Right ventricle myocardium inferior (tissue), 1 donor: ENCODE measurements around the gene MMP28. TPM values are rescaled to one million over a fixed set of nuclear protein-coding genes. Genes with fewer than 3 reads are reported as not detected.
"Not testable (repeated sequence)": the region's sequence is repeated elsewhere in the genome, so short reads cannot be mapped to it uniquely, and the experiment has no call there.

Experiments
- ATAC-seq: fragments of 200-7000 bp; cut with Tn5 transposase; one replicate; pipeline ENCODE4 v1.9.1; 2020; ENCODE audit warnings: mild to moderate bottlenecking, moderate library complexity
- DNase-seq: peaks from one replicate; pipeline ENCODE4 v3.0.0; 2021; ENCODE audit errors: missing footprints
- intact Hi-C: fragments of 100-400 bp; cut with DNase I; formaldehyde crosslinking; loops from one replicate; pipeline ENCODE4 v1.11.0; 2022
- total RNA-seq: library from RNA; stranded (reverse); fragmentation: NEBNext Ultra II Directional; extraction: Animal tissue kit (Norgen Biotek cat#: 25700); gene quantifications from one replicate; pipeline ENCODE4 v1.2.1, GENCODE V29; 2021
- donor health status: DM: no; HTN: yes; CAD: no; lungs with severe emphysema.

The MMP28 gene
- total RNA-seq, 1 donor from 2014 or later: 2.3 TPM

- intact Hi-C loops: no loop called here
- ATAC-seq (no peak), DNase-seq (no peak)
Observed at GRCh38 chr17:35773679-35774425, 21.6 kb downstream of the MMP28 start.

- no peak for DNase-seq
- no peak for ATAC-seq
- intact Hi-C loops: no loop called here
Observed at GRCh38 chr17:35773129-35773528, 22.3 kb downstream of the MMP28 start.

GRCh38 chr17:35769895-35770486, 25.4 kb downstream of the MMP28 start:
- intact Hi-C loops: no loop called here
- DNase-seq: no peak
- ATAC-seq: no peak

- DNase-seq: no peak
- intact Hi-C loops: no loop called here
- no peak for ATAC-seq
Observed at GRCh38 chr17:35768797-35769196, 26.6 kb downstream of the MMP28 start.

DNA sequence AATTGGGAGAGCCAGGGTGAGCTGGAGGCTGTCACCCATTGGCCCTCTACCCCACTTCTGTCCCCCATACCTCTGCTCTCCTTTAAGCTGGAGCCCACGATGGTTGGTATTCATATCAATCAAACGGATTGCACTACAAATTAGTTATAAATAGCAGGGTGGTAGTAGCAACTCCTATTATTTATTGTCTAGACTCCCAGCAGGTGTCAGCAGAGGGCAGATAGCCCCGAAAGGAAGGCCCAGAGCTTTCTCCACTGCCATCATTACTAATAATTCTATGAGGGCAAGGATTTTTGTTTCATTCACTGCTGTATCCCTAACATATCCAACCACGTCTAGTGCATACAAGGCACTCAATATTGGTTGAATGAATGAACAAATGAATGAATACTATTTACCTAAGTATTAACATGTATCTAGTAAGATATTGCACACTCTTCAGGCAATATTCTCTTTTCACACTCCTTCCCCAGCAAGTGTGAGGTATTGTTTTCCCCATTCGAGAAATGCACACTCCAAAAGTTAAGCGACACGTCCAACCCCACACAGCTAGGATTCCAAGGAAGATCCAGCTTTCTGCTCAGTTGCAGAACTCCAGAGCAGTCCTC, 28.4 kb downstream of the MMP28 start:
- intact Hi-C loops: no loop called here
- ATAC-seq: no peak
- DNase-seq: no peak

GRCh38 chr17:35766489-35766877, 29.0 kb downstream of the MMP28 start:
- ATAC-seq (no peak), DNase-seq (no peak)
- intact Hi-C loops: no loop called here

GRCh38 chr17:35765756-35766488, 29.5 kb downstream of the MMP28 start:
- no peak for DNase-seq
- intact Hi-C loops: no loop called here
- no peak for ATAC-seq

DNA sequence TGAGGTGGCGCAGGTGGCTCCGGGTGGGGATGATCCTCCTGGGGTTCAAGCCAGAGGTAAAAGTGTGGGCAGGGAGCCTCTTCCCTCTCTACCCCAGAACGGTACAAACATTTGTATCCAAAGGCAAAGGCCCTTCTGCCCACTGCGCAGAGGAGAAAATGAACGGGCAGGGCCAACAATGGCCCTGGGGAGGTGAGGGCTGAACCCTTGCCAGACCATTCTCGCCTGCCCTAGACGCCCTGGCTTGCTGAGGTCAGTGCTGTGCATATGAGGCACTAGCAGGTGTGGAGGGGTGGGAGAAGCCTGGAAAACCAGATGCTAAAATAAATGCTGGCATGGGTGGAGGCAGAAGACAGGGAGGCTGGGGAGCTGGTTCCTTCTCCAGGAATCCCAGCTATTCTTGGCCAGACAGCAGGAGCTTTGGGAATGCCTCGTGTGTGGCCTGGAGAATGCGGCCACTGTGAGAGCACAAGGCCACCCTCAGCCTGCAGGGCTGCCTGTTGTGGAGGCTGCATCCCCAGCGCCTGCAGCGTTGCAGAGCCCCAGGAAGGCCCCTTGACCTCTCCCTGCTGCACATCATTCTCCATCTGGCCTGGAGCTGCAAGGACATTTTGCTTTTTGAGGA, 30.2 kb downstream of the MMP28 start:
- no peak for ATAC-seq
- intact Hi-C loops: no loop called here
- no peak for DNase-seq

GRCh38 chr17:35764123-35764991, 31.1 kb downstream of the MMP28 start:
- peak; percentile 98 for ATAC-seq
- peak; percentile 95 for DNase-seq
- intact Hi-C loops: loop anchor here (1.0 kb wide), 1 partner anchor 40 kb away; no protein-coding TSS in a partner anchor

- ATAC-seq (no peak), DNase-seq (no peak)
- intact Hi-C loops: loop anchor here (1.0 kb wide), 1 partner anchor 41 kb away; no protein-coding TSS in a partner anchor
Observed at GRCh38 chr17:35763767-35764122, 31.7 kb downstream of the MMP28 start.

DNA sequence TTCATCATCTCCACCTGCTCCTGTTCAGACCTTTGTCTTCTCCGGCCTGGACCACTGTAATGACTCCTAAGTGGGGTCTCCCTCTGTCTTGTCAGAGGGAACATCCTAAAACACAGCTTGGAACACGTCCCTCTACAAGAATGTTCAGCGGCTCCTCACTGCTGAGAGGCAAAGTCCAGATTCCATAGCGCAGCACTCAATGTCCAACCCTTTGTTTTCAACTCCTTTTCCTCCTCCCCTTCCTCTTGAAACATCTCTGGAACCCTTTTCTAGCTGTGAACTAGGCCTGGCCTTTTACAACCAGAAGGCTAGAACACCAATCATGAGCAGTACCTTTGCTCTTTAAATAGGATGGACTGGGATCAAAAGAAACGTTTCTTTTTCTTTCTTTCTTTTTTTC, 33.8 kb downstream of the MMP28 start:
- ATAC-seq: no peak
- intact Hi-C loops: no loop called here
- no peak for DNase-seq

- intact Hi-C loops: no loop called here
- DNase-seq (no peak), ATAC-seq (no peak)
Observed at GRCh38 chr17:35760587-35760986, 34.9 kb downstream of the MMP28 start, which contains the start of gene C17orf50. TSS of gene C17orf50 (plus strand) at chr17:35760887. CDS start at chr17:35760942, 55 bp downstream.

DNA sequence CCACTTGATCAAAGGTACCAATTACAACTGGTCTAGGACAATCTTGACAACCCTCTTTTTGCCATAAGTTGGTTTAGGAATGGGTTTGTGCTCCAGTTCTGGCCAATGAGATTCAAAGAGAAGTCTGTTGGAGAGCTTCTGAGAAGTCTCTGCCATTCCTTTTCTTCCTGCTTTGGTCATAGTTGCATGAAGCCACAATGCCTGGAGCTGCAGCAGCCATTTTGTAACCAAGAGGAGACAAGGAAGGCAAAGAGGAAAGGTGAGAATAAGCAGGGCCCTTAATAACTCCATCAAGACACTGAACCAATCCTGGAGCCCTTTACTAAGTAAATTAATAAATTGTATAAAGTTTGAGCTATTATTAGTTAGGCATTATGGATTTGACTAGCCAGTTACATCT, 38.2 kb downstream of the MMP28 start:
- intact Hi-C loops: no loop called here
- DNase-seq: no peak
- no peak for ATAC-seq

- ATAC-seq: peak; percentile 62
- peak; percentile 67 for DNase-seq
- intact Hi-C loops: no loop called here
Observed at GRCh38 chr17:35752945-35753764, 42.3 kb downstream of the MMP28 start, which contains the start of gene GAS2L2. TSS of gene GAS2L2 (minus strand) at chr17:35753239. CDS start at chr17:35752850, 389 bp downstream.

GRCh38 chr17:35752471-35752870, 43.0 kb downstream of the MMP28 start:
- peak; percentile 26 for ATAC-seq
- intact Hi-C loops: no loop called here
- peak; percentile 62 for DNase-seq

DNA sequence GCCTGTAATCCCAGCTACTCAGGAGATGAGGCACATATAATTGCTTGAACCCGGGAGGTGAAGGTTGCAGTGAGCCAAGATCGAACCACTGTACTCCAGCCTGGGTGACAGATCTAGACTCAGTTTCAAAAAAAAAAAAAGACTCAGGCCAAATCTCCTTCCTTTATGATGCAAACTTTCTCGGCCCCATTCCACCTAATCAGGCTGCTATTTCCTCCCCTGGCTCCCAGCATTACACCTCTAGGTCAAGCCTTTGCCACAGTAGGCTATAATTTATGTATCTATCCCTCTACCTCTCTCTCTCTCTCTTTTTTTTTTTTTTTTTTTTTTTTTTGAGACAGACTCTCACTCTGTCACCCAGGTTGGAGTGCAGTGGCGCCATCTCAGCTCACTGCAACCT, 43.9 kb downstream of the MMP28 start:
- not testable (repeated sequence) for ATAC-seq

More for the DNA sequence above, 43.9 kb downstream of the MMP28 start:
- DNase-seq: peak; percentile 14
- intact Hi-C loops: not testable (repeated sequence)
